ENCODE data around the gene NFIX. TPM values are rescaled to one million over a fixed set of nuclear protein-coding genes. Genes with fewer than 3 reads are reported as not detected.

Gene NFIX
- total and polyA plus RNA-seq, 7 donors, result 22.2 to 347 (median 220) TPM

DNA sequence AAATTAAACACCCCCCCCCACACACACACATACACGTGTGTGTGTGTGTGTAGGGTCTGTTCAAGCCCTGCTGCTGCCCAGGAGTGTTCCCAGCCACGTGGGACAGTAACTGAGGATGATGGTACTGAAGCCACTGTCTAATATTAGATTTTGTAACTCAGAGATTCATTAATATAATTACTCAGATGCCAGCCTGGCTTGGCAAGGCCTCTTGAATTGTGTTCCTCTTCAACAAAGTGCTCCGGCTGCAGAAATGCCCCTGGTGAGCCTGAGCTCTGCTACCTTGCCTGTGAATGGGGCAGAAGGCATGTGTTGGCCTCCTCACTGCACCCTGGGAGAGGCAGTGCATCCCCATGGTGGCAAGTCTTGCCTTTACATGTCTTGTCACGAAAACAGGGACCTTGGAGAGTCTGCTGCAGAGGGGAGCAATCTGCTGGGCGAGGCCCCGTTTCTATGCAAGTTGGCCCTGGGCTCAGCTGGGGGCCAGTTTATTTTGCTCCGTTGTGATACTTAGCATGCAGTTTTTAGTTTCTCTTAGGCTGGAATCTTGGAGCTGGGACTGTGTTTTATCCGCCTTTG, 44.0 kb downstream of the NFIX start:
- DNase-seq, result no peak

DNA sequence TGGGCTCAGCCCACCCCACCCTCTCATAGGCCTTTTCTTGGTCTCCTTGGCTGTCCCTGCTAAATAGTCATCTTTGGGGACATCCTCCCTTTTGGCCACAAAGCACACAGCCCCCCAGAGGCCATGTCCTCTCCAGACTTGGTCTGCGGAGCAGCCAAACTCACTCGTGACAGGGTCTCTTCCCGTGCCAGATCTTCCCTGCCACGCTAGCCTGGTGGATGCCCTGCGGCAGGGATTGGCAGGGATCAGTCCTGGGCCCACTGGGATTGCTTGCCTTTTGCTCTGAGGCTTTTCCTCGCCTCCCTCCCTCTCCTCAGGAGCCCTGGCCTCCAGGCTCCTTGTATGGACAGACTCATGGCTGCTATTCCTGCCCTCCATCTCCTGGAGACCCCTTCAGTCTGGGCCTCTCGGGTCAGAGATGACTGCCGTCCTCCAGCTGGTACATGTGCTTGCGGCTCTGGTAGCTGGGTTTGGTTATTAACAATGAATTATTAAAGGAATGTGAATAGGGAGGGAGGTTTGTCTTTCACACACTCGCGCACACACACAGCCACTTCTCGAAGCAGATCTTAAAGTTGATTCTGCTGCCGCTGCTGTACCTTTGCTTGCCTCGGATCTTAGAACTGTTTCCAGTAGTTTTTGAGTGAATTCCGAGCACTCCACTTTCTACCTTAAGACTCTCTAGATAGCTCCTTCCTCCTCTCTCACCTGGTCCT, 45.1 kb downstream of the NFIX start:
- ATAC-seq, result no peak
- Histone ChIP-seq H3K36me3 (ENCODE audit: insufficient read depth in 1 of 2, low read depth in 1 of 2) (no peaks in the 10 kb centered on the region), H3K9me3 (no peaks in the 10 kb centered on the region), H3K4me3 (peak overlapping the region; percentile 1), H3K27ac (peak overlapping the region; percentile 99), H3K4me1 (peaks cover 96% of the 10 kb centered on the region), H3K27me3 (ENCODE audit: insufficient read depth in 3 of 3, low read length in 2 of 3) (no peaks in the 10 kb centered on the region)
- no peak for DNase-seq
- 28 to 53% (median 32%) methylated on average over 15 of the region's 15 CpGs for WGBS, 3 donors
- TF ChIP-seq, protein P1, sequence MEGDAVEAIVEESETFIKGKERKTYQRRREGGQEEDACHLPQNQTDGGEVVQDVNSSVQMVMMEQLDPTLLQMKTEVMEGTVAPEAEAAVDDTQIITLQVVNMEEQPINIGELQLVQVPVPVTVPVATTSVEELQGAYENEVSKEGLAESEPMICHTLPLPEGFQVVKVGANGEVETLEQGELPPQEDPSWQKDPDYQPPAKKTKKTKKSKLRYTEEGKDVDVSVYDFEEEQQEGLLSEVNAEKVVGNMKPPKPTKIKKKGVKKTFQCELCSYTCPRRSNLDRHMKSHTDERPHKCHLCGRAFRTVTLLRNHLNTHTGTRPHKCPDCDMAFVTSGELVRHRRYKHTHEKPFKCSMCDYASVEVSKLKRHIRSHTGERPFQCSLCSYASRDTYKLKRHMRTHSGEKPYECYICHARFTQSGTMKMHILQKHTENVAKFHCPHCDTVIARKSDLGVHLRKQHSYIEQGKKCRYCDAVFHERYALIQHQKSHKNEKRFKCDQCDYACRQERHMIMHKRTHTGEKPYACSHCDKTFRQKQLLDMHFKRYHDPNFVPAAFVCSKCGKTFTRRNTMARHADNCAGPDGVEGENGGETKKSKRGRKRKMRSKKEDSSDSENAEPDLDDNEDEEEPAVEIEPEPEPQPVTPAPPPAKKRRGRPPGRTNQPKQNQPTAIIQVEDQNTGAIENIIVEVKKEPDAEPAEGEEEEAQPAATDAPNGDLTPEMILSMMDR (IDR thresholded peaks at IDR 0.05), result no peak
- intact Hi-C loops (cut with DNase I), result no loop called here

More for the DNA sequence above, 44.0 kb downstream of the NFIX start:
- intact Hi-C loops (cut with DNase I), result no loop called here
- Histone ChIP-seq H3K27ac (peak overlapping the region; percentile 99), H3K36me3 (ENCODE audit: insufficient read depth in 1 of 2, low read depth in 1 of 2) (no peaks in the 10 kb centered on the region), H3K27me3 (ENCODE audit: insufficient read depth in 3 of 3, low read length in 2 of 3) (no peaks in the 10 kb centered on the region), H3K9me3 (no peaks in the 10 kb centered on the region), H3K4me3 (no peak overlapping the region), H3K4me1 (peaks cover 96% of the 10 kb centered on the region)
- peak in 3 of 4 donors; percentile 18 to 32 (median 27) for ATAC-seq
- WGBS, 3 donors, result 31 to 50% (median 39%) methylated on average over 8 of the region's 8 CpGs
- TF ChIP-seq, protein P1 (IDR thresholded peaks at IDR 0.05), result no peak

DNA sequence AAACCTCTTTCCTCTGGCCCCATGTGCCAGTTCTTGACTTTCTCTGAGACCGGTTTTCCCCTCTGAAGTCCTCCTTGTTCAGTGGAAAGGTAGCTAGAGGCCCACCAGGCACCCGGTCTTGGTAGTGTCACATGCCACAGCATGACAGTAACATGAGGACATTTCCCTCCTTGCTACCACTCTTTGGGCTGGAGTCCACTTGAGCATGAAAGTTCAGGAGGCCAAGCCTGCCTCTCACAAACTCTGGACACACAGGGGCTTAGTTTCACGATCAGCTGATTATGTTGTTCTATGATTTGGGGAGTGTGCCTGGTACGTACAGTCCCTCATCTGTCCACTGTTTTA, 45.6 kb downstream of the NFIX start:
- TF ChIP-seq, protein P1 (IDR thresholded peaks at IDR 0.05), result no peak
- ATAC-seq, result peak in 2 of 4 donors; percentile 23 to 42
- Histone ChIP-seq H3K27ac (peak overlapping the region; percentile 99), H3K36me3 (ENCODE audit: insufficient read depth in 1 of 2, low read depth in 1 of 2) (no peaks in the 10 kb centered on the region), H3K27me3 (ENCODE audit: insufficient read depth in 3 of 3, low read length in 2 of 3) (no peaks in the 10 kb centered on the region), H3K4me3 (peak overlapping the region; percentile 1), H3K9me3 (no peaks in the 10 kb centered on the region), H3K4me1 (peaks cover 96% of the 10 kb centered on the region)
- WGBS, 3 donors, result 23 to 38% (median 24%) methylated on average over 4 of the region's 4 CpGs
- intact Hi-C loops (cut with DNase I), result no loop called here
- DNase-seq, result no peak

DNA sequence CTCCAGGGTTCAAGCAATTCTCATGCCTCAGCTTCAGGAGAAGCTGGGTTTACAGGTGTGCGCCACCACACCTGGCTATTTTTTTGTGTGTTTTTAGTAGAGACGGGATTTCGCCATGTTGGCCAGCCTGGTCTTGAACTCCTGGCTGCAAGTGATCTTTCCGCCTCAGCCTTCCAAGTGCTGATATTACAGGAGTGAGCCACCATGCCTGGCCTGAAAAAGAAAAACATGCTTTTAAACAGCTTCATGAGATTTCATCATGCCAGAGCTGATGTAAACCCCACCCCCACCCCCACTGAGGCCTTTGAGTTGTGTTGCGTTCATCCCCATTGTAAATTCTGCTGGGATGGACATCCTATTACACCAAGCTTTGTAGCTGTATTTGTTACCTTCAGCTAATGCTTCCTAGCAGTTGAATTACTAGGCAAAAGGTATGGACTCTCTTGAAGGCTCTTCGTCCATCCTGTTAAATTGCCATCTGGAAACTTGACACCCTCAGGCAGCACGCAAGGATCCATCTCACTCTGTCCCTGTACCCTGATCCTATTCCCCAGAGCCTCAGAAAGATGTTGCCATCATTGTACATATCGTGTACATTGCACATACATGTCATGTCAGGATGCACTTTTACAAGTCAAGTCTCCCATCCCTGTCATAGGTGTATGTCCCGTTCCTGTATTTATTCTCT, 47.3 kb downstream of the NFIX start:
- DNase-seq (no peak), ATAC-seq (no peak)
- peaks cover 97% of the 10 kb centered on the region for H3K4me1 ChIP-seq
- H3K4me3 ChIP-seq, result no peak overlapping the region
- no peaks in the 10 kb centered on the region for H3K27me3 ChIP-seq (ENCODE audit: insufficient read depth in 3 of 3, low read length in 2 of 3)
- H3K36me3 ChIP-seq (ENCODE audit: insufficient read depth in 1 of 2, low read depth in 1 of 2), result no peaks in the 10 kb centered on the region
- intact Hi-C loops (cut with DNase I), result no loop called here
- H3K27ac ChIP-seq, result peak overlapping the region; percentile 81
- no peaks in the 10 kb centered on the region for H3K9me3 ChIP-seq
- TF ChIP-seq, protein P1 (IDR thresholded peaks at IDR 0.05), result no peak
- 55 to 75% (median 57%) methylated on average over 9 of the region's 9 CpGs for WGBS, 3 donors

Measured in psoas muscle (tissue), 8 donors.